HG03159 (cell line): ENCODE data around the gene WNT1.

Experiments used
- ATAC-seq: cut with Tn5 transposase; IDR thresholded peaks from one replicate; pipeline ENCODE4 v1.9.1; 2021; ENCODE audit warnings: mild to moderate bottlenecking, moderate library complexity; ENCODE audit not compliant: unreplicated experiment

Gene WNT1

DNA sequence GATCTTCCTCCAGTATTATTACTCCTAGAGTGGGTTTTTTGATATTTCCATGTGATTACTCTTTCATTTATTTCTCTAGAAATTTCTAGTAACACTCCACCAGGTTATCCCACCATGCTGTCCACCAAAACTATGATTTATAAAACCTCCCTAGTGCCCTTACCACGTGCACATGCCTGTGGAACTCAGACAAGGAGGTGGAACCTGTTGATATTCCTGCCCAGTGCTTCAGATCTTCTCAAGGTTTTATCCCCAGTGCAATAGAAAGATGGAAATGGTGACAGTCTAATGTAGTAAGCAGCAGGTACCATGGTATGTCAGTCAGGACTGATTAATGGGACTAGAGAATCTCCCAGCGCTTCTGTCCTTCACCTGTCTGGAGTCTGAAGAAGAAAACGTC, 17.3 kb upstream of the WNT1 start:
- ATAC-seq: no peak

DNA sequence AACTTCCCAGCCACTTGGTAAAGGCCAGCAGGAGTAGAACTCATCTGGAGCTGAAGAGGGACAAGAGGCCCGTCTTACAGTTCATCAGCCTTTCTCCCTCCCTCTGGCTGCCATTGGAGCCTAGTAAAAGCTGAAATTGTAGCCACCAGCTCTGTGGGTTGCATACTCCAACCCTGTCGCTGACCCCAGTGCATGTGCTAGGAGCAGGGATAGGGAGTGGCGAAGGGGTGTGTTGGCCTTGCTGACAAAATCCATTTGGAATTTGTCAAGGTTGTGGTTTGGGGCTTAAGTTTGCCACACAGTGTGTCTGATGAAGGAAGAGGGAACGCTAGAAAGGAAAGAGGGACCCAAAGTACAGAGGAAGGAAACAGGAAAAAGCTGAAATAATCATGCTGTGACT, 16.8 kb upstream of the WNT1 start:
- ATAC-seq: no peak

GRCh38 chr12:48961801-48962200, 16.3 kb upstream of the WNT1 start:
- ATAC-seq: no peak

- no peak for ATAC-seq
These were observed 12.8 kb upstream of the WNT1 start for GRCh38 chr12:48965298-48965838.

DNA sequence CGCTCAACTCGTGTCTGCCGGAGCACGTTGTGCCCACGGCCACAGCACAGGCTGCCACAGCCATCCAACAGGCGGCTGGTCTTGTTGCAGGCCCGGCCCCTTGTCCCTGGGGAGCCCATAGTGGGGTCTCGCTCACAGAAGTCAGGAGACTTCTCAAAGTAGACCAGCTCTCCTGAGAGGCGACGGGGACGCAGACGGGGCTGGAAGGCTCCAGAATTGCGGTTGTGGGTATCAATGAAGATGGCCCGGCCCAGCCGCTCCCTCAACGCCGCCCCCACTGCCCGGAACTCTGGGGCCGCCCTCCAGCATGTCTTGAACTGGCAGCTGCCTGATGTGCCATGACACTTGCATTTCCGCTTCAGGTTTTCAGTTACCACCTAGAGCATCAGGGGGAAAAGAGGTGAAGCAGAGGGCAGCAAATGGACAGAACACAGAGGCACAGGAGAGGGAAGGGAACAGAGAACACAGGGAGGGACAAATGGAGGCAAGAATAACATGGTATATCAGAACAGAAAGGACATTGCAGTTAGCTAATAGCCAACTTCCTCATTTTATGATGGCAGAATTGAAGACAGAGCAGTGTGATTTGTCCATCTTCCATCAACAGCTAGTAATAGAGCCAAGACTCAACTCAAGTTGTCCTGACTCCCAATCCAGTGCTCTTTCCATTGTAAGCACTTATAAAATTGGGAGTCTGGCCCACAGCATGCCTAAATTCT, 11.8 kb upstream of the WNT1 start:
- ATAC-seq: no peak

DNA sequence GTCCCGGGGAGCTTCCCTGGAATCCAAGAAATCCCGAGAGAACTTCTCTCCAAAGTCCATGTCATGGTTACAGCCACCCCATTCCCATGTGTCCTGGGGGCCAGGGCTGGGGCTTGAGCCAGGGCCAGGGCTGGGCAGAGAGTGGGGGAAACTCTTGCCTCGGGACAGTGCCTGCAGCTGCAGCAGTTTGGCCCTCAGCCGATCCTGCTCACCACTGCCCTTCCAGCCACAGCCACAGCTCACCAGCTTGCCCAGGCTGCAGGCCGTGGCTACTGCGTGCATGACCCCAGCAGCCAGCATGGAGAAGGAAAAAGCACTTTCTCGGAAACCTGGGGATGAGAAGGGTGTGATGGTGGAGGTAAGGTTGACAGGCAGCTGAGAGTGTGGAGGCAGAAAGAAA, 10.1 kb upstream of the WNT1 start:
- ATAC-seq: no peak

GRCh38 chr12:48968467-48968866, 9.7 kb upstream of the WNT1 start:
- no peak for ATAC-seq

- ATAC-seq: no peak
These were observed 8.9 kb upstream of the WNT1 start for GRCh38 chr12:48969160-48969771.

- no peak for ATAC-seq
These were observed 8.1 kb upstream of the WNT1 start for GRCh38 chr12:48969833-48970701.

DNA sequence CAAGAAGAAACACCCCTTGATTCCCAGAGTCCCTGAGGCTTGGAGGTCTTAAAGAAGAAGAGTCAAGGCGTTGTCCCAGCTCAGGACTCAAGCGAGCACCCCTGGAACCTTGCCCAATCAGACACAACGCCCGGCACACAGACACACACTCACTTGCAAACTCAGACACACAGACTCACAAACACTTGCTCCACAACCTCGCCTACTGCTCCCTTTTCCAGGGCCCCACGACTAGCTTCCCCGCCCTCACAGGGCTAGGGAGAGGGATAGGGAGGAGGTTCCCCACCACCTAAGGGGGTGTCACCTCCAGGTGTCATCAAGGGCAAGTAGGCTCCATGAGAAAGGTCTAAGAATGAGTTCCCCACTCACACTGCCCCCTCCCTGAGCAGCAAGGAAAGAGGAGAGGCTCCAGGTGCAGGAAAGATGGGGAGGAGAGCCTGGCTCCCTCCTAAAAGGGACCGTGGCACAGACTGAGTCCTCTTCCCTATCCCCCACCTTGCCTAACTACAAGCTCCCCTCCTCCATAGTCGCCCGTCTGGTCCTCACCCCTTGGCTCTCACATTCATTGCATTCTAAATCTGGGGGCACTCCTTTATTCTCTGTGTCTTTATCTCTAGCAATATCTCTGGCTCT, 7.3 kb upstream of the WNT1 start:
- no peak for ATAC-seq

DNA sequence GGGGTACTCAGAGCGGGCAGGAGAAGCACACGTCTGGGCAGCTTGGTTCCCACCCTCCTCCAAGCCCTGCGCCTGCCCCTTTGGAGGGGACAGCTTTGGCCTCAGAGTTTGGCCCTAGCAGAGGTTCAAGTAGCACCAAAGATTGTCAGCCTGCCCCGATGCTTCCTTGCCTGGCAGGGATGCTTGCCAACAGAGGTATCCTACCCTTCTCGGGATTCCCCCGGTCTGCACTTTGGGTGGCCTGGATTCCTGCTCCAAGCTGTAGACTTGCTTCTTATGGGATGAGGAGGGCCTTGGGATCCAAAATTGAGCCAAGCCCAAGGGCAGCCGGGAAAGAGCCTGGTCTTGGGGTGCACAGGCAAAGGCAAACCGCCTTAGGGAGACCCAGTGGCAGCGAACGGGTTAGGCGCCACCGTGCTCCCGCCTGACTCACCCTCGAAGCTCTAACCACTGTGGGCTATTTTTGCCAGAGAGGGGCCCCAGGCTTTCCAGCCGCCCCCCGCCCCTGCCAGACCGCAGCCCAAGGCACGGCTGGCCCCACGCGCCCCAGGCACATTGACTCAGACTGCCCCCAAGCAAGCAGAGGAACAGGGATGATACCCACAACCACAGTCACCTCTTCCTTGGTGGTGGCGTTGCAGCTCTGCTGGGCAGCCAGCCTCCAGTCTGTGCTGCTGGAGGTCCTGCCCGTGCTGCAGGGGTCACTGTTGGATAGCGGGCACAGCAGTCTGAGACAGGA, 5.7 kb upstream of the WNT1 start:
- ATAC-seq: no peak

DNA sequence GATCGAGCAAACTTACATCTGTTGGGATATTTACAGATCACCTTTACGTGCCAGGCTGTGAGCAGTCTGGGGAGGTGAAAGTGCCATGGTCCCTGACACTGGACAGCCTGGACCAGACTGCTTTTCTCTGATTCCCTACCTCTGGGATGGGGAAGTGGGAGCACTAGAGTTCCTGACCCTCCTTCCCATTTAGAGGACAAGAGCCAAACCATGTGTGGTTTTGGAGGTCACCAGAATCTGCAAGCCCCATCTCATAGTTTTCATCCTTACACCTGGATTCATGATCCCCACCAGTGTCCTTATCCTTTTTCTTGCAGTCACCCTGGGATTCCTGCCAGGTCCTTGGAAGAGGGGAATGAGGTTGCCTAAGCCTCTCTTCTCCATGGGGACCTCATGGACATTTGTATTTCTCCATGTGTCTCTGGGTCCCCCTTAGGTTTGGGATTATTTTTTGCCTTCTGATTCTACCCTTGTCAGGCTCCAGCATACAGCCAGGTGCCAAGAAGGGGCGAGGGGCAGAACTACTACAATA, 5.1 kb upstream of the WNT1 start:
- no peak for ATAC-seq

DNA sequence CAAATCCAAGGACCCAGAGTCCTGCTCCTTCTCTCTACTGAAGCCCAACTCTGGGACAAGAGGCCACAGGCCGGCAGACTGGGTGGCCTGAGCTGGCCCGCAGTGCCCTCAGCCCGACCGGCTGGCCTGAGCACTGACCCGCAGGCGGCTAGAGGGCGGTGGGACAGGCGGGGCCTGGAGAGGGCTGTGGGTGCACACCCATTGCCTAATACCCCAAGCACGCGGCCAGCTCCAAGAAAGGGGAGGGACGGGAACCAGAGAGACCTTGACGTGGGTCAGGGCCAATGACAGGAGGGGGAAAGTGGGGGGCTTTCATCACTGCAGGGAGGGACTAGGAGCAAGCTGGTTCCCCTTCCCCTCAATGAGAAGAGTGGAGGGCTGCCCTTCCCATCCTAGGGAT, 4.6 kb upstream of the WNT1 start:
- no peak for ATAC-seq

DNA sequence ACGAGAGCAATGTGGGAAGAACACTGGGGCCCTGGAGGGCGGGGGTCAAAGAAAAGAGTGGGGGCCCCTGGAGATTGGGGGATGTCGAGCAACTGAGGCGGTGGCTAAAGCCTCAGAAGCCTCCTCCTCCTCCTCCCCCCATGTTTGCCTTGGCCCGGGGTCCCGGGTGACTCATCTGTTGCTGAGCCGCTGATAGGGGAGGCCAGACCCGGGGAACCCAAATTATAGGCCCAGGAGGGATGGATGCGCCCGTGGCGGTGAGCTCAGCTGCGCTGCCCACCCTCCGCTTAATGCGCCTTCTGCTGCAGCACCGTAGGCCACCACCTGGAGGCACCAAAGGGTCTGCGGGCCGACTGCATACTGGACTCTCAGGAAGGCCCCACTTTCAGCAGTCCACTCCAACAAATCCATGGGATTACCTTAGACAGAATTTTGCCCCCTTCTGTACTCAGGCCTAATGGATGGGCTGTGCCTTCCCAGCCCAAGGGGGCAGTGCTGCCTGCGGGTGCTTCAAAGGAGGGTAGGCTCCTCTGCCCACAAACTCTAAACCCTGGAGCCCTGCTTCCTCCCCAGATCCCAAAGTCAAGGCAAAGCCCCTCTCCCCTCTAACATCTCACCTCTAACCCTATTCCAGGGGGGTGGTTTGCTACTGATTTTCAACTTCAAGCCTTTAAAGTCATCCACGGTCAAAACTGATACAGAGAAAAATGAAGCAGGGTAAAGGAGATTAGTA, 4.0 kb upstream of the WNT1 start:
- no peak for ATAC-seq

- ATAC-seq: peak; percentile 57
These were observed 536 bp upstream of the WNT1 start for GRCh38 chr12:48977290-48978281.

DNA sequence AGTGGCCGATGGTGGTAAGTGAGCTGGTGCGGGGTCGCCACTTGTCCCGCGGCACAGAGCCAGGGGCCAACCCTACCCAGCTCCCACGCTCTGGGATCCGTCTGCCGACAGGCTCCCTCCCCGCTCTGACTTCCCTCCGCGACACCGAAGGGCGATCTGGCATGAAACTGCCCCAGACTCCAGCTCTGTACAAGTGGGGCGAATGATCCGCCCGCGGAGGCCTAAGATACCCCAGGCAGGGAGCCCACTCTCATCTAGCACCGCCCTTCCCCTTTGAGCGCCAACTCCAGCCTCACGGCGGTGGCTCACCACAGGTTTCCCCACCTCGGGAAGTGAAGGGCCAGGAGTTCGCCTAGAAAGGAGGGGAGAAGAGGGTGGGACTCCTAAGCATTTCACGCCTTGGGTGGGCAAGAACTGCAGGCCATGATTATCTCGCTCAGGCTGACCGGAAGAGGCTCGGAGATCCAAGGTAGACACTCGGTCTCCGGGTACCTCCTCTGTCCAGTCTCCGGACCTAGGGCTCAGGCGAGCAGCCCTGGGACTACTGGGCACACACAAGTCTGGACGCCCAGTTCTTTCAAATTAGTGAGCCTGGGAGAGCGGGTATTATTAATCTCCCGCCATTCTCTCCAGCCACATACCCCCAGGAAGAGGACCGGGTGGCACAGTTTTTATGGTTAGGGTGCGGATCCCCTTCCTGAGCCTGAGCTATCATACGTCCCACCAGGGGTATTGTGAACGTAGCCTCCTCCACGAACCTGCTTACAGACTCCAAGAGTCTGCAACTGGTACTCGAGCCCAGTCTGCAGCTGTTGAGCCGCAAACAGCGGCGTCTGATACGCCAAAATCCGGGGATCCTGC, 849 bp downstream of the WNT1 start:
- no peak for ATAC-seq

GRCh38 chr12:48979602-48980388, 1.7 kb downstream of the WNT1 start:
- no peak for ATAC-seq
